PC-3 (cell line): ENCODE data around the gene VSTM4. TPM values are rescaled to one million over a fixed set of nuclear protein-coding genes. Genes with fewer than 3 reads are reported as not detected.

Source experiments
- ATAC-seq: fragments of 200-7000 bp; cut with Tn5 transposase; 2 replicates; pipeline ENCODE4 v1.9.1; 2020; ENCODE audit warnings: mild to moderate bottlenecking, moderate library complexity
- BruUV-seq: library from RNA; stranded (reverse); fragments of 400-500 nt; replicated peaks from 2 replicates; lab custom pipeline; 2021; lab: Mats Ljungman, UMichigan
- CTCF ChIA-PET: fragments of 300-600 bp; sonication (Branson Sonifier 250); formaldehyde crosslinking; loops from one replicate; lab custom pipeline; 2022; ENCODE audit warnings: antibody characterized with exemption; lab: Charles Lee
- POLR2A ChIA-PET: fragments of 300-600 bp; sonication (Branson Sonifier 250); formaldehyde crosslinking; loops from one replicate; lab custom pipeline; 2022; ENCODE audit warnings: antibody characterized with exemption; ENCODE audit not compliant: unreplicated experiment; lab: Charles Lee
- DNase-seq: peaks from one replicate; pipeline ENCODE4 v3.0.0-alpha.2; 2015
- H2AFZ ChIP-seq: fragments of 300-600 bp; sonication (generic); 2 replicates; pipeline ENCODE4 v1.6.0; 2016; ENCODE audit warnings: antibody characterized with exemption, low read length
- H3F3A ChIP-seq: fragments of 300-600 bp; sonication (generic); one replicate; pipeline ENCODE4 v1.6.0; 2017; ENCODE audit warnings: antibody characterized with exemption, low read length, control low read depth, mild to moderate bottlenecking; ENCODE audit not compliant: unreplicated experiment
- H3K27ac ChIP-seq: fragments of 300-600 bp; sonication (generic); 2 replicates; pipeline ENCODE4 v1.5.1; 2016; ENCODE audit warnings: mild to moderate bottlenecking, low read length
- H3K27me3 ChIP-seq: fragments of 300-600 bp; sonication (generic); 2 replicates; pipeline ENCODE4 v1.6.1; 2016; ENCODE audit warnings: low read length, mixed read lengths
- H3K36me3 ChIP-seq: fragments of 300-600 bp; sonication (generic); 2 replicates; pipeline ENCODE4 v1.6.1; 2016; ENCODE audit warnings: low read depth, mixed run types, low read length, mixed read lengths
- H3K4me1 ChIP-seq: fragments of 300-600 bp; sonication (generic); 2 replicates; pipeline ENCODE4 v1.5.1; 2016; ENCODE audit warnings: low read length; ENCODE audit not compliant: insufficient read depth
- H3K4me2 ChIP-seq: fragments of 300-600 bp; sonication (generic); 2 replicates; pipeline ENCODE4 v1.6.0; 2016; ENCODE audit warnings: low read length
- H3K4me3 ChIP-seq: fragments of 300-600 bp; sonication (generic); 2 replicates; pipeline ENCODE4 v1.5.1; 2016; ENCODE audit warnings: mild to moderate bottlenecking, low read length, mixed read lengths
- H3K79me2 ChIP-seq: fragments of 300-600 bp; sonication (generic); 2 replicates; pipeline ENCODE4 v1.6.1; 2017; ENCODE audit warnings: low read length, mixed read lengths
- H3K9ac ChIP-seq: fragments of 300-600 bp; sonication (generic); 2 replicates; pipeline ENCODE4 v1.6.0; 2016; ENCODE audit warnings: mild to moderate bottlenecking, low read length
- H3K9me2 ChIP-seq: fragments of 300-600 bp; sonication (generic); replicated peaks from 2 replicates; pipeline ENCODE4 v1.6.1; 2016; ENCODE audit warnings: mixed run types, low read length, mixed read lengths
- H3K9me3 ChIP-seq: fragments of 300-600 bp; sonication (generic); 2 replicates; pipeline ENCODE4 v1.6.1; 2016; ENCODE audit warnings: low read length, mixed read lengths
- H4K20me1 ChIP-seq: fragments of 300-600 bp; sonication (generic); 2 replicates; pipeline ENCODE4 v1.6.1; 2016; ENCODE audit warnings: low read length, mixed read lengths
- EZH2 ChIP-seq: fragments of 300-600 bp; sonication (generic); IDR thresholded peaks from one replicate; pipeline ENCODE4 v1.6.1; 2017; ENCODE audit warnings: antibody characterized with exemption, mild to moderate bottlenecking, low read length; ENCODE audit not compliant: unreplicated experiment
- EZH2phosphoT487 ChIP-seq: fragments of 300-600 bp; sonication (generic); IDR thresholded peaks from 2 replicates; pipeline ENCODE4 v1.6.1; 2018; ENCODE audit warnings: mild to moderate bottlenecking, antibody characterized with exemption, low read length, borderline replicate concordance
- intact Hi-C: fragments of 100-400 bp; cut with micrococcal nuclease; formaldehyde crosslinking; loops from 2 replicates; pipeline ENCODE4 v1.9.0; 2023
- total RNA-seq: library from RNA; depleted of rRNA; stranded (reverse); fragments of >200 nt; gene quantifications from 2 replicates; pipeline ENCODE4 v1.2.3, GENCODE V29; 2014
- TF ChIP-seq, protein P1 (sequence below): fragments of 300-600 bp; sonication (generic); conservative IDR thresholded peaks from 2 replicates; pipeline ENCODE4 v1.5.1; 2017; ENCODE audit warnings: antibody characterized with exemption, low read depth, mild to moderate bottlenecking, low read length

VSTM4 gene
- total RNA-seq, 1 experiment from 2014 or later, result not detected

DNA sequence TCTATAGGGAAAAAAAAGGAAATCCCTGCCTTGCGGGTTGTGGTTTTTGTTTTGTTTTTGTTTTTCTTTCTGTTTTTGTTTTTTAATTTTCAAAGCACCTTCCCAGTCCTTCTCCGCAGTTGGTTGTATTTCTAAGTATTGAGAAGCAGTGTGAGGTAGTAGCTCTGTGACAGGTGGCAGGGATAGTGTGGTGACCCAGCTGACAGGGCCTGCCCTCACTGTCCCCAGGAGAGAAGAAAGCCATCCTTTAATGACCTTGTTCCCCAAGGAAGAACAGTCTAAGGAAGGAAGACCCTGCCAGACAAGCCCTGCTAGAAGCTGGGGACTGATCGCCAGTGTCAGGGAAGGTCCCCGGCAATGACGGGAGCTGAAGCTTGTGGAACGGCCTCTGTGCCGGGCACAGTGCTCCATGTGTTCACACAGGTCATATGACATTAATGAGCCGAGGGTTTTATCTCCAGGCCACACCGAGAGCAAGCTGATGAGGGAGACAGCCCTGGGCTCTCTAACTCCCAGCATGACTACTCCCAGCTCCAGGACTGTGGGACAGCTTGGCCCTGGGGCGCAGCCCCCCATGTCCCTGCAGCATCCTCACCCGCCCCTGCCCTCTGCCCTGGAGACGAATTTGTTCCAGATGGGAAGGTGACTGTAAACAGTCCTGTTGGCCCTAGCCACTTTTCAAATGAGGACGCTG is 106.7 kb downstream of the VSTM4 start:
- no peak overlapping the region for H3K4me2 ChIP-seq
- no peaks in the 10 kb centered on the region for H3K9me3 ChIP-seq
- H4K20me1 ChIP-seq, result no peaks in the 10 kb centered on the region
- BruUV-seq, result no TSS peak
- H3K9ac ChIP-seq, result no peak overlapping the region
- no peak overlapping the region for H3K4me3 ChIP-seq
- H3K9me2 ChIP-seq, result no peaks in the 10 kb centered on the region
- H3K79me2 ChIP-seq, result no peaks in the 10 kb centered on the region
- H3K4me1 ChIP-seq, result no peaks in the 10 kb centered on the region
- intact Hi-C loops, result no loop called here
- ChIA-PET CTCF (no interaction called here), POLR2A (no interaction called here)
- TF ChIP-seq, protein P1, sequence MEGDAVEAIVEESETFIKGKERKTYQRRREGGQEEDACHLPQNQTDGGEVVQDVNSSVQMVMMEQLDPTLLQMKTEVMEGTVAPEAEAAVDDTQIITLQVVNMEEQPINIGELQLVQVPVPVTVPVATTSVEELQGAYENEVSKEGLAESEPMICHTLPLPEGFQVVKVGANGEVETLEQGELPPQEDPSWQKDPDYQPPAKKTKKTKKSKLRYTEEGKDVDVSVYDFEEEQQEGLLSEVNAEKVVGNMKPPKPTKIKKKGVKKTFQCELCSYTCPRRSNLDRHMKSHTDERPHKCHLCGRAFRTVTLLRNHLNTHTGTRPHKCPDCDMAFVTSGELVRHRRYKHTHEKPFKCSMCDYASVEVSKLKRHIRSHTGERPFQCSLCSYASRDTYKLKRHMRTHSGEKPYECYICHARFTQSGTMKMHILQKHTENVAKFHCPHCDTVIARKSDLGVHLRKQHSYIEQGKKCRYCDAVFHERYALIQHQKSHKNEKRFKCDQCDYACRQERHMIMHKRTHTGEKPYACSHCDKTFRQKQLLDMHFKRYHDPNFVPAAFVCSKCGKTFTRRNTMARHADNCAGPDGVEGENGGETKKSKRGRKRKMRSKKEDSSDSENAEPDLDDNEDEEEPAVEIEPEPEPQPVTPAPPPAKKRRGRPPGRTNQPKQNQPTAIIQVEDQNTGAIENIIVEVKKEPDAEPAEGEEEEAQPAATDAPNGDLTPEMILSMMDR, result no peak
- TF ChIP-seq EZH2phosphoT487 (no peak), EZH2 (no peak)
- H3K27ac ChIP-seq, result no peak overlapping the region
- no peak overlapping the region for H2AFZ ChIP-seq
- ATAC-seq (no peak), DNase-seq (no peak)
- H3K36me3 ChIP-seq, result no peaks in the 10 kb centered on the region
- peaks cover 65% of the 10 kb centered on the region for H3K27me3 ChIP-seq
- H3F3A ChIP-seq, result no peaks in the 10 kb centered on the region

DNA sequence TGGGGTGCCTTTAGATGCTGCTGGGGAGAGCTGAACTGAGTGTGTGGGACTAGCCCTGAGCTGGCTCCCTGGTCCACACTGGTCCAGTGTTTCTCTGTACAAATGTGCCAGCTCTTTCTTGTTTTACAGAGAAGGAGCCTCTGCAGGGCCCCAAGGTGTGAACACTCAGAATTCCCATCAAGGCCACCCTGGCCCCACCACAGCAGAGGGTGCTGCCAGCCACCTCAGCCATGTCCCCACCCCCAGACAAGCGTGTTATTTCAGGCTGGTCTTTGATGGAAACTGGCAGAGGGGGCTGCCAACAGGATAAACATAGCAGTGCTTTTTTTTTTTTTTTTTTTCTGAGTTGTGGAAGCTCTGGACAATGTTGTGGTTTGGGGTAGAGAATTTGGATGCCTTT is 107.2 kb downstream of the VSTM4 start:
- Histone ChIP-seq H4K20me1 (no peaks in the 10 kb centered on the region), H3K4me3 (no peak overlapping the region), H3K9me2 (no peaks in the 10 kb centered on the region), H3K4me2 (no peak overlapping the region), H3K27me3 (peaks cover 59% of the 10 kb centered on the region), H3K9me3 (no peaks in the 10 kb centered on the region), H3K27ac (no peak overlapping the region), H3K9ac (no peak overlapping the region), H3K79me2 (no peaks in the 10 kb centered on the region), H3K36me3 (no peaks in the 10 kb centered on the region), H3F3A (no peaks in the 10 kb centered on the region), H3K4me1 (no peaks in the 10 kb centered on the region), H2AFZ (no peak overlapping the region)
- BruUV-seq, result no TSS peak
- TF ChIP-seq EZH2phosphoT487 (no peak), EZH2 (no peak)
- TF ChIP-seq, protein P1, result no peak
- intact Hi-C loops, result no loop called here
- ATAC-seq (no peak), DNase-seq (no peak)
- POLR2A ChIA-PET, result no interaction called here
- CTCF ChIA-PET, result no interaction called here

DNA sequence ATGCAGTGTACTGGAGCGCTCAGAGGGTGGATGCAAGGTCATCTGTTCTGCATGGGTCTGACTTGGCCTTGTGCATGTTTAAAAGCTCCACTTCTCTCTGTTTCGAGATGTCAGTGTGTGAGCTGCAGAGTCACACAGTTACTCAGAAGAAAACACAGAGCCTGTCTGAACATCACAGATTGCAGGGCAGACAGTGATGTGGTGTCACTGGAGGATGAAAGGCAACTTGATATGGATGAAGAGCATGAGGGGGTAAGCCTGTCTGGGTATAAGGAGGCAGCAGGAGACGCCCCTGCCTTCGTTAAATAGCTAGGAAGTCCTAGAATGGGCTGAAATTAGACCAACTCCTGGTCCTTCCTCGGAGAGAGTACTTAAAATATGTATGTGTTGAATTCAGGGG is 108.2 kb downstream of the VSTM4 start:
- no peaks in the 10 kb centered on the region for H3K4me1 ChIP-seq
- H3K9me3 ChIP-seq, result no peaks in the 10 kb centered on the region
- no peak for DNase-seq
- H3K27ac ChIP-seq, result no peak overlapping the region
- H3K36me3 ChIP-seq, result no peaks in the 10 kb centered on the region
- no peaks in the 10 kb centered on the region for H4K20me1 ChIP-seq
- no peaks in the 10 kb centered on the region for H3K9me2 ChIP-seq
- H3K27me3 ChIP-seq, result peaks cover 54% of the 10 kb centered on the region
- H3K9ac ChIP-seq, result no peak overlapping the region
- no peak overlapping the region for H2AFZ ChIP-seq
- no peak overlapping the region for H3K4me3 ChIP-seq
- H3F3A ChIP-seq, result no peaks in the 10 kb centered on the region
- ATAC-seq, result no peak
- H3K4me2 ChIP-seq, result no peak overlapping the region
- H3K79me2 ChIP-seq, result no peaks in the 10 kb centered on the region
- TF ChIP-seq EZH2phosphoT487 (no peak), EZH2 (no peak)
- TF ChIP-seq, protein P1, result no peak
- ChIA-PET POLR2A (no interaction called here), CTCF (no interaction called here)
- BruUV-seq, result no TSS peak
- intact Hi-C loops, result no loop called here
